Glomerular visceral epithelial cell (primary cell): Measurements from ENCODE around the gene FRMPD4.
A peak's percentile ranks its signal among the peaks of the same experiment; 100 is the strongest.

Experiments
- DNase-seq: peaks from one replicate; pipeline ENCODE4 v3.0.0-alpha.2; 2016; ENCODE audit errors: extremely low spot score

The FRMPD4 gene

DNA sequence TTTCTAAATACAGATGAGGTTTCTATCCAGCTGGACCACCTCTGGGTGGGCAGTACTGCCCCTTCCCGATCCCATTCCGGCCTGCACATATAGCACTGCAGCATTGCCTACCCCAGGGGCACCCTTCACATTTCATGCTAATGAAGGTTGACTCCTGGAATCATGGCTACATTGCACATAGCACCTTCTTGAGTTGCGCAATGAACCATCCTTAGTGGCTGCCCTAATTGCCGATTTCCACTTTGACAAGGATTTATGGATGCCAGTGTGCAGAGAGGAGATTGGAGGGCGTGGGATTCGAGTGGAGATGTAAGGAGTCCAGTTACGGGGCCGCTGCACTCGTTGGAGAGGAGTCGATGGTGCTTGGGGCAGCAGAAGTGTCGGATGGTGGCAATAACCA lies 229.0 kb downstream of the FRMPD4 start:
- no peak for DNase-seq

DNA sequence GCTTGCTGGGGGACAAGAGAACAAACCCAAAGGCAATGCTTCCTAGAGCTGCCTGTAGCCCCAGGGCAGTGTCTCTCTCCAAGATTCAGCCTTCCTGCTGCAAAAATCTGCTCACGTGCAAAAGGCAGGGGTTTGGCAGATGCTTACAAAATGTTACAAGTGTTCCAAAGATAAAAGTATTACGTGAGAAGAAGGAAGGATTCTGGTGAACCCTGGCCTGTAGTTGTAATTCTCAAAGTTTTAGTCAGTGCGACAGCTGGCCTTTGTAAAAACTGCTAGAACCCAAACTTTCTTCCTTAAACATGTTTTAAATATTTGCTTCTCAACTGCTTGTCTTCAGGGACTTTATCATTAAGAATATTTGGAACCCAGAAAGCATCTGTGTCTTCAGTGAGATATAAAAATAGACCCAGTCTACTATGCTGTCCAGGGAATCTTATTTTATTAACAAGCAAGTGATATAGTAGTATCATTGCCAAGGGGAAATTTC lies 232.3 kb downstream of the FRMPD4 start:
- DNase-seq: no peak

DNA sequence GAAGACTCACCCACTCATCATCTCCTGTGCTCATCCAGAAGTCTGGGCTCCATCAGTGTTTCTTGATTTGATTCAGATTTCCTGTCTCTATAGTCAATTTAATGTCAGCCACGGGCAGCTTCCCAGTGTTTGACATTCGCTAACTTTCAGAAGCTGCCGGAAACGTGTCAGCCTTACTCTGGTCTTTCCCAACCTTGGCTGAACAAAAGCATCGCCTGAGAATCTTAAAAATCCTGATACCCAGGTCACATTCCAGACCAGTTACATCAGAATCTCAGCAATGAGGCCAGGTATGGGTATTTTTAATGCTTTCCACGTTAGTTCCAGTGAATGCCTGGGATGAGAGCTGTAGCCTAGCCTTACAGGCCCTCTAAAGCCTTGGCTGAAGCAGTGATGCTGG lies 233.8 kb downstream of the FRMPD4 start:
- peak; percentile 7 for DNase-seq

DNA sequence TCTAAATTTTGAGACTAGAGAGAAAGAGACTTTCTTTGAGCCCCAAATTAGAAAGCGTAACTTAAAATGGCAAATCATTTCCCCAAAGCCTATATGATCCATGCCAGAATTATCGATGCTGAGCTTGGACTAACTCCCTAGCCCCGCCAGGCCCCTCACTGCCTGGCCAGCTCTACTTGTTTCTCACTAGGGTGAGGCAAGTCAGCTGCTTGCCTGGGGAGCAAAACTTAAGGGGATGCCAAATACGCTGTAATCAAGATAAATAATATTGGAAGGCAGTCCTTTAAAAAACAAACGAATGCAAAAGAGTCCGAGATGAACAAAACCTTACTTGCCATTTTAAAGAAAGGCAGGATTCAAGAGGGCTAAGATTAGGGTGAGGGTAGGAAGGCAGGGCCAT lies 236.0 kb downstream of the FRMPD4 start:
- DNase-seq: no peak

DNA sequence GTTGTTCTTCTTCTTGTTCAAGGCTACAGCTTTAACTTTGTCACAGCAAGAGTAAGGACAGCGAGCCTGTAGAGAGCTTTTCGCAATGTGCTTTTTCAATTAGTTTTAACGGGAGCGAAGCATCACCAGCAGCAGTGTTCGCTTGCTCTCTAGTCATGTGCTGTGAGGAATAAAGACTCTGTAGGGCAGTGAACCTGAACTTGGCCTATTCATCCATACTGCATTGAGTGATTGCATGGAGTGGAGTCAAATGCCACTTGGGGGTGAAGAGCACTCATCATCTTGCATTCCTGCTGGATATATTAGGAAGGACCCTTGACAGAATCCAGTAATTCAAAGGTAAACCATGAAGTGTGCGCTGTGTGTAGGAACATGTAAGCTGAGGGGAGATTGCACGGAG lies 240.0 kb downstream of the FRMPD4 start:
- DNase-seq: no peak

DNA sequence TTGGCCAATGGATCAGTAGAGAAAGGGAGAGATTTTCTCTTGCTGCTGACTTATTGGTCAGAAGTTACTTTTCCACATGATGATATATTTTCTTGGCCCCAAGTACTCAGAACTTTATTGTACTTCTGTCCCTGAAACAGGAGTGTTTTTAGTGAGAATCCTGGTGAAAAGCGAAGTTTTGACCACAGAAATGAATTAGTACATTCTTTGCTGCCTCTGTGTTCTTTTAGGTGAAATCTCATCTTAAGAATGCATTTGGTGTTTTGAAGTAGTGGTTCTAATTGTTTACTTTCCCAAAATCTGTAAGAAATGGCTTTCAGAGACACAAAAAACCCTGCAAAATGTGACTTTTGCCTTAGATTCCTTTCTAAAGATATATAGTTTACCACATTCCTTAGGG lies 240.4 kb downstream of the FRMPD4 start:
- no peak for DNase-seq

DNA sequence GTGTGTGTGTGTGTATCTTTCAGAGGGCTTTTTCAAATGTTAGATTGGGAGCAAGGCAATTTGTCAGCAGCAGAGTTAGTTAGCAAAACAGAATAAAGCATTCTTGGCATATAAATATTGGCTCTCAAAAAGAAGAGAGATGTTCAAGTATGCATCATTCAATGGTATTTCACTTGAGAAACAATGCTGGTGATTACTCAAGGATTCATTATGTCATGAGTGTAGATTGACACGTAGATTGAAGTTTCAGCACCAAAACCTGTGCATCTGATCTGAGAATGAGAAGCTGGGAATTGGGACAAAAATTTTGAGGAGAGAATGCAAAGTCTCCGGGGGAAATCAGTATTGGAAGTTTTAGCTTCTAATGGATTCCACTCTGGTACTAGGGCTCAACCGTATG lies 241.4 kb downstream of the FRMPD4 start:
- DNase-seq: no peak

DNA sequence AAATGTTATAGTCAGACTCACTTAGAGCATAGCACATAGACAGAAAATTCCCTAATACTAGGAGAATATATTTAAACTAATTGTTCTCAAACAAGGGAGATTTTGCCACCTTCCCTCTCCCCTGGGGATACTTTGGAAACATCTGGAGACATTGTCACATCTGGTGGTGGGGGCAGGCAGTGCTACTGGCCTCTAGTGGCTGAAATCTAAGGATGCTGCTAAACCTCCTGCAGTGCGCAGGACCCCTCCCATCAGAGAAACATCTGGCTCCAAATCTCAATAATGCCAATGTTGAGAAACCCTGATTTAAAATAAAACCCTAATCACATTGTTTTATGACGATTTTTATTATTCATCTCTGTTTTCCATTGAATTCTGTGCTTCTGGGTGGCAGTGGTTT lies 244.9 kb downstream of the FRMPD4 start:
- DNase-seq: no peak

DNA sequence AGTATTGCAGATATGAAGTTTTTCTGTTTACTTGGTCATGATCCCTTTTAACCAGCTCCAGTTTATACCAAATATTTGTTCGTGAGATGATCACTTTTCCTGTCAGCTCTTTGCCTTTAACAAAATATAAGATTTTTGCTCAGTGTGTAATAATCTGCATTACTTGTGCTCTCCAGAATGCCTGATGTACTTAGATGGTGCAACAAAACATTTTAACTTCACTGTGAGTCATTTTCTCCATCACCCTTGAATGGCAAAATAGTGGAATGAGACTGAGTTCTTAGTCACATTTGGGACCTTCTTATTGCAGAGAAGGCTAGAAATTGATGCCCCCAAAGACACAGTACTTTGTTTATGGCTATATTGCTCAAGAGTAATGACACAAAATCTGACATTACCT lies 252.0 kb downstream of the FRMPD4 start:
- DNase-seq: no peak

DNA sequence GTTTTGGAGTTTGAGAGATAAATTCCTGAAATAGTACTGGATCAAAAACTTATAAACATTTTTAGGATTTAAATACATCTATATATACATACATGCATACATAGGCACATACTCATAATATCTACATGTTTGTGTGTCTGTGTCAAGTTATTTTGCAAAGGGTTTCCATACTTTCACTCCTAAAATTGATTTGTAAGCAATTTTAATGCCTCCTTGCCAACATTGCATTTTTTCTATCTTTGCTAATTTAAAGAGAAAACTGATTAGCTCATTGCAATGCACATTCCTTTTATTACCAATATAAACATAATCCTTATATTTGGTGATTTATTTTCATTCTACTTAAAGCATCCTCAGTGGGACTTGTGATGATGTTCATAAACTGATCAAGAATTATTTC lies 258.3 kb downstream of the FRMPD4 start:
- DNase-seq: no peak

DNA sequence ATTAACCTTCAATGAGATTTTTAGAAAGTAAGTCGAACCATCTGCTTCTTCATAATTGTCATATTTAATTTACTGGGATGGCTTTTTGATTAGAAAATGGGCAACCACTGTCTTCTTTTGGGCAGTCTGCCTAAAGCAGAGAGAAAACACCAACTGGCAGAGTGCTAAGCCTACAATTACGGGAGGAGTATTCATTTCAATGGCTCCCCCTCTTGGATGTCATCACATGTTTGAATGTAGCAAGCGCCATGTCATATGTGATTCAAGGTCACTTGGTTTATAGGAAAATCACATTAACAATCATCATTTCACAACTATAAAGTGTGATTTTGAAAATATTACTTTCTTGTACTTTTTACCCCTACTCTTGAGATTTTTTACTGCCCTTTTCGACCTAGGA lies 261.9 kb downstream of the FRMPD4 start:
- DNase-seq: no peak

DNA sequence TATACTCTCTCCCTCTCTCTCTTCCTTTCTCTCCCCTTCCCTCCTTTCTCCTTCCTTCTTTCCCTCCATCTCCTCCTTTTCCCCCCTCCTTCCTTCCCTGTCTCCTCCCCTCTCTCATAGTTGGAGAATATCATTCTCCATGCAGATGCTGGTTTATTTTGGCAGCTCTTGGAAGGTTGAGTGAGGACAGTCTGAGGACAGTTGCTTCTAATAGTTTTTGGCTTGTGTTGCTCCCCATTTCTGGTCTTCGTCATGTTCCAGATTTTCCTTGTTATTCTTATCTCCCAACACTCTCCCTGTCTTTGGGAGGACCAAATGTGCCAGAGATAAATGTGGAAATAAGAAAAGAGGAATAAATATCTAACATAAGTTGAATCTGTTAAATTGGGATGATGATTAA lies 263.0 kb downstream of the FRMPD4 start:
- no peak for DNase-seq

DNA sequence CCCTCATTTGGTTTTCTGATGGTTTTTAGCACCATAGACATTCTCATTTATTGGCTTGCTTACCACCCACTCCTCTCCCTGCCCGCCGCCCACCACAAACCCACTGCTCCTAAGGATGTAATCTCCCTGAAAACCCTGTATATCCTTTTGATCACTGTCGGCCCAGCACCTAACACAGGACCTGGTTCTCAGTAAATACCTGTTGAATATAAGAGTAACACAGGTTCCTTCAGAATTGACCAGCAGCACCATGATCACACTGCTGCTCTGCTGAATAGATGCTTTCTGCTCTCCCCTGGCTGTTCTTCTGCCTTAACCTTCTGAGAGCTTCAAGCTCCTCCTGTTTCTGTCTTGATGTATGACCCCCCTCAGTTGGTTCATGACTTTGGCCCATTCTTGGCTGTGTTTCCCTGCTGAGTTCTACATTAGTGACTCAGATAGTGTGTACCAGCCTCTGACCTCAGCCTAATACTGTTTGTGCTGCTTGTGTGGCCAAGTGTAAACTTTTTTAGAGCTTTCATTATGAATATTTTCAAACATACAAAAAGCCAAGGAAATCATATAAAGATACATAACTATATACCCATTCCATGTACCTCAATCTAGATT lies 265.3 kb downstream of the FRMPD4 start:
- DNase-seq: no peak

DNA sequence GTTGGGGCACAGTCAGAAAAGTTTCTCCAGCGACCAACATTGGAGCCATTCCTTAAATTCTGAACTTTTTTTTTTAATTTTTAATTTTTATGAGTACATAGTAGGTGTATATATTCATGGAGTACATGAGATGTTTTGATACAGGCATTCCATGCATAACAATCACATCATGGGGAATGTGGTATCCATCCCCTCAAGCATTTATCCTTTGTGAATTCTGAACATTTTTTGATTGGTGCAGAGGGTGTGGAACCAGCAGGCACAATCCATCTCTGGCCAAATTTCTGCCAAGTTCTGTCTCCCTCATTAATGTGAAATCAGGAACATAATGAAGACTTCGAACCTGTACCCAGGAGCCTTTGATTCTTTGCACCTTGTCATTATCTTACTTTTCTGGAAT lies 267.0 kb downstream of the FRMPD4 start:
- DNase-seq: no peak

DNA sequence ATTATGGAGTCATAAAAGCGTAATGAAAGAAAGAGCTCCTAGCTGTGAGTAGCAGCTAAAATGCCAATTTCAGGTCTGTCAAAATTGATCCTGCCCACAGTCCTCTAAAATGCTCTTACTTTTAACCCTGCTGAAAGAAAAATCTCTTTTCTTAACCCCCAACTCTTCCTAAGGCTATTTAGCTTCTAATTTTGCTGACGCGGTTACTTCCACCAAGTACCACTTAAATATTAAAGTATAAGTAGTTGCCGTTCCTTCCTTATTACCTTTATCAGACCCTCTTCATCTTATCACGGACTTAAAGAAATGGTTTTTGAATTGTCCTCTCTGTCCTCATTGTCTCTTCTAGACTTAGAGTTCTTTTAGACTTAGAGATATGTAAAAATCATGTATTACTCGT lies 272.2 kb downstream of the FRMPD4 start:
- DNase-seq: no peak

DNA sequence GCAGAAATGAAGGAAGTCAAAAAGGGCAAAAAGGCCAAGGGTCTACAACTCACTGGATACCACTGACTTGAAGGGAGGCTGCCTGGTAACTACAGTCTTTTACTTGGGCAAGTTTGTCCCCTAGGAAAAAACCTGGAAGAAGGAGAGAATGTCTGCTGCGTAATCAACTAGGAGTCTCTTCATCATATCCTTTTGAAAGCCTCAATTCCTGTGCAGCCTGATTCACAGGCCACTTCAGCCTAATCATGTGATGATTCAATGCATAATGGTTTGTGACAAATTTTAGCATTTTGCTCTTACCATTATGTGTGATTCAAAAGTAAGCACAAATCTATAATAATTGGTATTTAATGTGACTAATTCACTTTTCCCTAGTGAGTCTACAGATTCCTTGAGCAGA lies 273.6 kb downstream of the FRMPD4 start:
- no peak for DNase-seq

DNA sequence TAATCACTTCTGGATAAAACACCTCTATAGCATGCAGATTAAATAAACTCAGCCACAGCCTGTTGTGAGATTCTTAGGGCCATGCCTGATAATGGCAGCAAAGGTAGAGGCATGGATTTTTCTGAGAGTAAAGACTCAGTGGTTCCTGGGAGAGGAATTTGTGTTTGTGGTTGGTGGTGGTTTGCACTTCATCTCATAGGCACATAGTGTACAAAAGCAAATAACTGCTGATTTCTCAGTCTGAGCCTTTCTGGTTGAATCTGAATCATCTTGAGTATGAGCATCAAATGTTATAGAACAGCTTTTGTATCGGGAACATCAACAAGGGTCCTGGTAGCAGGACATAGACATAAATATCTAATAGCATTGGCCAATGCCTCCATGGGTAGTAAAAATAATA lies 274.3 kb downstream of the FRMPD4 start:
- no peak for DNase-seq

DNA sequence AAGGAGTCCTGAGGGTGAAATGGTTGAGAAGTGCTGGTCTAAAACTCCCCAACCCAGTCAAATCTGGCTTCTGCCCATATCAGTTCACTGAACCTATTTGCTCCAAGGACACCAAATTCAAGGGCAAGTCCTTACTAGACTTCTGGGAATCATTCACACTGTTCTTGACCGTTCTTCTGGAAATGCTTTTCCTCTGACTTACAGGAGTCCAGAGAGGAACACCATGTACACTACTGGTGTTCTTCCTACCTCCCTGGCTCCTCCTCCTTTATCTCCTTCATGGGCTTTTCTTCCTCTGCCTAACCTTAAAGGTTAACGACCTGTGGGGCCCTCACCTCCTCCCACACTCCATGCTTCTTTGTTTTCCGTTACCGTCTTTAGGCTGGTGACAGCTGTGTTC lies 281.3 kb downstream of the FRMPD4 start:
- DNase-seq: no peak

DNA sequence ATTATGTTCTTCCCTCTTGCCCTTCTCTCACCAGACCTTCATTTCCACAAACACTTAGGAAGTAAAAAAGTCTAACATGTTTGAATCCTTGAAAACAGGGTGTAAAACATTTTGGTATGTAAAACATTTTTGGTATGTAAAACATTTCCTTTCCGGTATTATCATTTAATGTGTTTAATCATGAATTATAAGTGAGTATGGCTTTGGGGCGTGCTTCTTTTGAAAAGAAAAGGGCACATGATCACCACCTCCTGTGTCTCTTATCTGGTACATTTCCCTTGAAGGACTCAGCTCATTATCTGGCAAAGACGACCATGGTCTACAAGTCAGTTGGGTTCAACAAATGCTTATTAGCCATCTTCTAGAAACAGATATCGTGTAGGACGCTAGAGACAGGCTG lies 283.6 kb downstream of the FRMPD4 start:
- DNase-seq: no peak

DNA sequence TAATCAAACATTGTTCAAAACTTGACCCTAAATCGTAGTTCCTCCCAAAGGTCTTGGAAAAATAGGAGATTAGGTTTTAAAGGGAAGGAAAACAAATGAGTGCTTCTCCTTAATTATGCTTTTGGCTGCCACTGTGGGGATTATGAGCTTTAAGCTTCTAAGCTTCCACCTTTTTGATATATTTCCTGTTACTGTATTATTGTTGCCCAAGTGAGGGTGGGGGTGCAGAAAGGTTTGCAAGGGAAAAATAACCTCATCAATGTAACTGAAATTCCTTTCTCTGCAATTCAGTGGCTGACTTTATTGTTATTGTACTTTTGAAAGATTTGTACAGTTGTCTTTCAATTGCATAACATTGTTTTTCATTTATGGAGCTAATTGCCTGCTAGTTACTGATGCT lies 285.1 kb downstream of the FRMPD4 start:
- DNase-seq: no peak

DNA sequence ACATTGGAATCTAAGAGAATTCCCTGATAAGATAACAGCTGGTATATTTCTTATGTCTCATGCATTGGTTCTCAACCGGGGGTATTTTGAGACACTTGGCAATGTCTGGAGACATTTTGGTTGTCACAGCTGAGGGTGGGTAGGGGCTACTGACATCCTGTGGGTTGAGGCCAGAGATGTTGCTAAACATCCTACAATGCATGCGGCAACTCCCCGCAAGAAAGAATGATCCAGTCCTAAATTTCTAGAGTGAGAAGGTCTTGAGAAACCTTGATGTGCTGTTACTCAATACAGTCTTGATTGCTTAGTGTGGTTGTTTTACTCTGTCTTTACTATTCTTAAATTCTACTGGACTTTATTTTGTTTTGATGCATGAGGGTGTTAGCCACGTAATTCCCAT lies 287.2 kb downstream of the FRMPD4 start:
- DNase-seq: no peak

DNA sequence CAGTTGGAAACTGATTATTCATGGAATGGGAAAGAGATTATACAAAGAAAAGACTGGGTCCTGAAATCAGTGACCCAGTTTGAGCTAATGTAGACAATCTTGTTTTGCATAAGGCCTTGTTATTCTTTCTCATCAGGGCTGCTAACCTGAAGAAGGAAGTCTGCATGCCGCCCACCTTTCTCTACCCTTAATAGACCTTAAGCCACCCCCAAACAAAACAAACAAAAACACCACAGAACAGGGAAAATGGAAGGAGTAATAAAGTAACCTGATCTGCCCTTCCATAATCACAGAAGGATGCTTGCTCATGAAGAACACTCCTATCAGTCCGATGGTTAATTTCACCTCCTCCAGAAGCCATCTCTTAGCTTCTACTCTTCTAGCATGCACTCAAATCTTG lies 288.1 kb downstream of the FRMPD4 start:
- no peak for DNase-seq

DNA sequence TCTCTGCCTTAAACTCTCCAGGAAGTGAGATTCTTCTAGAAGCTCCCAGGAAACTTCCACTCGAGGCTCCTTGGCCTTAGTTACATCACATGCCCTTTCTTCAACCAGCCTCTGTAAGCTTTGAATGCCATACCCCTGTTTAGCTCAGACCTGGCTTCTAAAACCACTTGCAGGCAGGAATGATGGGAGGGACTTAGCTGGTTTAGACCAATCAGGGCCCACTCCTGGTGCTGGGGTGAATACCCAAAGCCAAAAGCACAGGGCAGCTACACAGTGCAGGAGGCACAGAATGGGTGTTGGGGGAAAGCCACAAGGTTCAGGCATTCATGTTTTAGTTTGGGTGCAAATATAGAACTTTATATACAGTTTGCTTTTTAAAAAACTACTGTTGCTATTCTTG lies 296.2 kb downstream of the FRMPD4 start:
- DNase-seq: no peak

DNA sequence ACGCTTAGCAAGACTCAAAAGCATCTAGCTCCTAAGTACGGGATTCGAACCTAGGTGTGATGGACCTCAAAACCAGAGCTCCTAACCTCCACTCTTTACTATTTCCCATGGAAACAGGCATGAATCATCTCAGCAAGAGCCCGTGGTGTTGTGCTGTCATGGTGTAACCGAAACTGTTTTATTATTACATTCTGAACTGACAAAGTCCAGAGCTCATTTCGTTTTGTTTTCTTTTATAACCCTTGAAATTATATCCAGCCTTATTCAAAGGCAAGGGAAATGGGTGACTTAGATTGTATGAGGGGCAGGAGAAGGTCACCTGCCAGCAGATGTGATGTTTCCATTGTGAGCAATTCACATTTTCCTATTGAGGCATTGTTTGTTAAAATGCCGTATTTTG lies 301.1 kb downstream of the FRMPD4 start:
- DNase-seq: no peak

DNA sequence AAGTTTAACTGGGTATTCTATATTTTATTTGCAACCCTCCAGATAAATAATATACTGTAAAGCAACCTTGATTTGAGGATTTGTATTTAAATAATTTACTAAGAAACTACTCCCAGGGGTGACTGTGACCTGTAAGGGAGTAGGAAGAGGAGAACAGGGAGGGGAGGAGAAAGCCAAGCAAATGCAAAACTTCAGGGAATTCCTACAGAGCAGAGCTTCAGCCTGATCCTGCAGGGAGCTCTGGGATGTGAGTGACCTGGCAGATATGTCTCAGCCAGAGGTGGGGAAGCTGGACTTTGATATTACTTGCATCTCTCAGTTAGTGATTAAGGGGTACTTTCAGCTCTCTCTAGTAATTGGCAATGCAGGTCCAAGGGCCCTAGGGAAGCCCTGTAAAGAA lies 302.0 kb downstream of the FRMPD4 start:
- no peak for DNase-seq
